ENCODE data around the gene WDFY2.
"Not testable (repeated sequence)": the region's sequence is repeated elsewhere in the genome, so short reads cannot be mapped to it uniquely, and the experiment has no call there.

Gene WDFY2

DNA sequence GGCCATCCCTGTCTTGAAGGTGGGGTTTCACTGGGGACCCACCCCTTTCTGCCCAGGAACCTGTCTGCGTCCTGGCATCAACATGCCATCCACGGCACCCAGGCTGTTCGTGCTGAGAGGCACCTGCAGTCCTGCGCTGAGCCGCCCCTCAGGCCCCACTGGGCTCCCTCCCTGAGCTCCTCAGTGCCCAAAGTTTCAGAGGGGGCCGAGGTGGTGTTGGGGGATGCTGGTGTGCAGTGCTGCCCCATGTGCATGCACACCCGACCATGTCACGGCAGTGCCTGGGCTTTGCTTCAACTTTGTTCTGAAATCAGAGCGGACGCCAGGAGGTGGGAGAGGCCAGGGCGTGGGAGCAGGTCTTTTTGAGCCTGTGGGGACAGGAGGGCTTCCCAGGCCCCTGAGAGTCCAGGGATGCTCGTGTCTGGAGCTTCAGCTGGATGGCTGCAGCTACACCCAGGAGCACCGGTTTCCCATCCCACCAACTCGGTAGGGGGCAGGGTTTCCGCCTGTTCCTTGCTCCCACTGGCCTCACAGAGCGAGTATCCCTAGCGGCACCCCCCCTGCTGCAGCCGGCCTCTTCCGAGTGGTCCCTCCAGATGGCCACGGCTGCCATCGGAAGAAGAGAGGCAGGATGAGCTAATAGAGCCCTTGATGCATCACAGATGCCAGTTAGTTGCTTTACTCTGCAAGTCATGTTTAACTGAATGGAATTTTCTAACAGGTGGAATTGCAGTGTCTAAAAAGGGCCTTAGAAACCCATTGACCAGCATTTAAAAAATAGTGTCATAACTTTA is 44.0 kb downstream of the WDFY2 start:
- DNase-seq = peak in 3 of 56 donors; percentile 19 to 33 (median 23)

DNA sequence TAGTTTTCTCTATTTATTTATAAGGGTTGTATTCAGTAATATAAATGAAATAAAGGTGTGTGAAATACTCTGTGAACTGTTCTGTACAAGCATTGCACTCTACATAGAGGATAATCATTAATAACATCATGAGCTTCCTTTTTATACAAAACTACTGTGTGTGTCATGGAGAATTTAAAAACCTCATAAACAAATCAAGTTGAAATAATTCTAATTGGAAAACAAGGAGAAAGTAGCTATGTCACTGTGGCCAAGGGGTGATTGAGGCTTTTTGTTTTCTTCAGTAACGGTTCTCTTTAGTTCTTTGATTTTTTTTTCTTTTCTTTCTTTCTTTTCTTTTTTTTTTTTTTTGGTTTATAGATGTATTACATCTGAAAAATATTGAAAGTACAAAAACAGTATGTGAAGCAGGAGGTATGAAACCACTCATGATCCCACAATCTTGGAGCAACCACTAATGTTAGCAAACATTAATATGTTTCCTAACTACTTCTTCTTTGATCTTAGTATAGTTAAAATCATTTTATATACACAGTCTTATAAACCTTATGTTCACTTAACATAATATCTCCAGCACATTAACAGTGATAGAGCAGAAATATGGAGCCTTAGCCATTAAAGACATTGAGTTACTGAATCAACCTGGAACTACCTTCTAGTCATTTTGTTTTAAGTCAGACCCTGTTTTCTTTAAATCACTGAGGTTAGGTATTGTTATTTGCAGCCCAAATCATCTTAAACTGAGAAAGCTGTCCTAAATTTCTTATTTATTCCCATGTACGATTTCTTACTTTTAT is 45.4 kb downstream of the WDFY2 start:
- DNase-seq = no peak

DNA sequence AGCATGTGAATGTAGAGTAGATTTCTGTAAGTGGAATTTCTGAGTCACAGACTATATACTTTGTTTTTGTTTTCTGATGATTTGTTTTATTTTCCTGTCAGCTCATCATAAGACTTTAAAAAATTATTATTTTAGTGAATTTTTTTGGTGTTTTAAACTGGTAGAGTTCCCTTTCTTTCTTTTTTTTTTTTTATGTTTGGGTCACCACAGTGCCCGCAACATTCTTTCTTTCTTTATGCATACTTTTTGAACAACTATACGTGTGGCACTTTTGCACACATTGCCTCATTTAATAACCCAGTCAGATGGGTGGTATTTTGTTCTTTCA is 46.0 kb downstream of the WDFY2 start:
- DNase-seq = no peak

DNA sequence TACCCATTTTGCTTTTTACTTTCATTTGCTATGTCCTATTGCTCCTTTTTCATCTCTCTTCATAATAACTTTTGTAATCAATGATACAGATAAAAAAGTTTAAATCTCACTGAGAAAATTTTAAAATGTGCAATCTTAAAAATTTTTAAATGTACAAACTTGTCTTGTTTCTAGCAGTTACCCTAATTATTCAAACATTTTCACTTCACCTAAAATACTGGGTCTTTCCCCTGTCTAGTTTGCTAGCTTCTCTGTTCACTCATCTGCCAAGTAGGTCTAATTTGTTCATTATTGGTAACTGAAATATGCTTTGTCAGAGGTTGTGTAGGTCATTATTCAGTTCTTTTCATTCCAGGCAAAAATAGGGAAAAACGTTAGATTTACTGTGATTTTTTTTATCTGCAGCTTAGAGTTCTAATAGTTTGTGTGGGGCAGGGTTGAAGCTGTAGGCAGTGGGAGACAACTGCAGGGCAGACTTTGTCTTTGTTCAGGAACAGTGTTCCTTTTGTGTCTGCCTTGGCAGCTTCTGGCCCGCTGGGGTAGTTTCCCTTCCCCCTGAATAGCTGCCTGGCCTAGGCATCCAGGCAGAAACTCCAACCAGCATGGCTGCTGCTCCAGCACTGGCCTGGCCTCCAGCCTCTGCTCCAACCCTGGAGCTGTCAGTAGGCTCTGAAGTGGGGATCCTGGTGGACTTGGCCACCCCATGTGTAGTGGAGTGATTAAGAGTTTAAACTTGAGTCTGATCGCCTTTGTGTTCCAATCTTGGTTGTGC is 48.5 kb downstream of the WDFY2 start:
- peak in 53 of 56 donors; percentile 29 to 94 (median 82) for DNase-seq

DNA sequence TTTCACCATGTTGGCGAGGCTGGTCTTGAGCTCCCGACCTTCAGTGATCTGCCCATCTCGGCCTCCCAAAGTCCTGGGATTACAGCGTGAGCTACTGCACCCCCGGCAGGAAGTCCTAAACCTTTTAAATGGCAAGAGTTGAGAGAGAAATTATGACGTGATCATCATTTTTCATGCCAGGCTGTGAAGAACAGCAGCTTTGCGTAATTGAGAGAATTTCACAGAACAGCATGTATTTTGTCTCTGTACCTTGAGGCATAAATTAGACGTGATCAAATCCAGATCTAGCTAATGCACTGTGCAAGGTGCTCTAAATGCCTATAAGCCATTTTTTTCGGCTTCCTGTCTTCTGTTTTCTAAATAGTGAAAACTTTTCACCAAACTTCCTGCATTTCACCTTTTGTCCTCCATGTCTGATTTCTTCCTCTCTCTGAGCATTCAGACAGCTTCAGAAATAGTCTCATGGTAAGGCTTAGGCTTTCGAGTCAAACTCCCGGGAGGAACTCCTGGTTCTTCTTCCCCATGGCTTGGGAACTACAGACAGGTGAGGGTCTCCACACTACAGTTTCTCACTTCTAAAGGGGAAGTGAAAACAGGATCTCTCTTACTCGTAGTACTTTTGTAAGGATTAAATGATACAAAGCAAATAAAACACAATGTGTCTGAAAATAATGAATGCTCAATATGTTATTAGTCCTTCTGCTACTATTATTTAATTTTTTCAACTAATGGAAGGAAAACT is 51.0 kb downstream of the WDFY2 start:
- DNase-seq = no peak

DNA sequence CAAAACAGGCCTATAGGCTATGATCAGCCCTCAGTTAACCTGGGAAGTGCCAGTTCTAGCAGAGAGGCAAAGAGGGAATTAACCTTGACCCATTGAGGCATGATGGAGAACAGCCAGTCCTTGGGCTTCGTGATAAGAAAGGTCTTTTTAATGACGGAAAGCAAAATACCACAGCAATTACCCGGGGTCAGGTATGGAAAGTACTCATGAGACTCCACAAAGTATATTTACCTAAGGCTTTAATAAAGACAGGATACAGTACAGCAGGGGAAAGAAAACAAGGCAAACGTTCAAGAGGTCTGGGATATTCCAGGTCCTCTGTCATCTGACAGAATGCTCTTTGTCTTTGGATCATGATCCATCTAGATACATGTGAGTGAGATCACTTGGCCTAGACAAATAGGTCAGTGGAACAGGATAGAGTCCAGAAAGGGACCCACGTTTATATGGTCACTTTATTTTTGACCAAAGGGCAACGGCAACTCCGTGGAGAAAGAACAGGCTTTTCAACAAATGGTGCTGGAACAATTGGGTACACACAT is 52.2 kb downstream of the WDFY2 start:
- no peak for DNase-seq

DNA sequence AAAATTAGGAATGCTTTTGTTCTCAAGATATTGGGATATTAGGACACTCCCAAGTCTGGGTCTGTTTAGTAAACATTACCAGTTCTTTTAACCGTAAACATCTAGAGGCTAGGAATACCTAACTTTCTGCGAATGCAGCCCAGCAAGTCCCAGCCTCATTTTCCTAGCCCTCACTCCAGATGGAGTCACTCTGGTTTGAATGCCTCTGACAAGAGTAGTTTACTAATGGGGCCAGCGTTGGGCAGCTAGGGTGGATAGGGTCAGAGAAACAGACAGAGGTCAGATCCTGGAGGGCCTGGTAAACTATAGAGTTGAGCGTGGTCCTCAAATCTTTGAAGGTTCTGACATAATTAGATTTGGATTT is 53.6 kb downstream of the WDFY2 start:
- no peak for DNase-seq

DNA sequence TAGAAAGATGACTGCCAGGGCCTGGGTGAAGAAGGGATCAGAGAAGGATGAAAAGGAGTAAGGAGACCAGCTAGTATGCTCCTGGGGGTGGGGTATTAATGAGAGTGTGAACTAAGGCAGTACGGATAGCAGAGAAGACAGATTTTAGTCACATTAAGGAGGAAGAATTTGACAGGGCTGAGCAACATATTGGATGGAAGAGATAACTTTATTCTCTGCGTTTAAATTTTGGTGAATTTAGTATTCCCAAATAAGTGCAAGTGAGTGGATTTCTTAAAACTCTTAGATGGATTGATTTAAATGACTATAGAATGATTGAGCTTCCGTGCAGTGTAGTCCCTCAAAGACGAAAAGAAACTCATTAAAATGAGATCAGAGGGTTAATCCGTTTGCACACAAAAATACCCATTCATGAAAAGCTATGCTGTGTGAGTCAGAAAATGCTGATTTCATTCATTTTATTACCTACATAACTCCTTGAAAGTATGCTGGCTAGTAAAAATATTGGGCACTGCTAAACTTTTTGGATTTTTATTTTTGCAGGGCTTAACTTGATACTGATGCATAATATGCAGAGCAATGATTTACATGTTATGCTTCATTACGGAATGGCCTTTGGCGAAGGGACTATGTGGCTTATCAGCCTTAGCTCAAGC is 54.1 kb downstream of the WDFY2 start:
- no peak for DNase-seq

DNA sequence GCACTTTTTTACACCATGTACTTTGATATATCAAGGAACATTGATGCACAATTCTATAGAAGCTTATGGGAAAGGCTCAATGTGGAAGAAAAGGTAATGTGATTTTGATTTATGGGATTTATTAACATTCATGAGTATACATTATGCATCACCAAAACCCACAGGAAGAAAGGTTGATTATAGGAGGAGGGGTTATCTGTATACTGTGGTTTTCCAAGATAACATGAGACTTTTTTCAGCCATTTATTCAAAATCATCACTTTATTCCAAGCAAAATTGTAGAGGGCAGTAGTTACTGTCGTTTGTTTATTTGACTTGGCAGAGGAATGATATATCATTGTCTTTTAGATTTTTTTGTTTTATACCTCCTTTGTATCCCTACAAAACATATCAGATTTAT is 54.9 kb downstream of the WDFY2 start:
- DNase-seq = no peak

DNA sequence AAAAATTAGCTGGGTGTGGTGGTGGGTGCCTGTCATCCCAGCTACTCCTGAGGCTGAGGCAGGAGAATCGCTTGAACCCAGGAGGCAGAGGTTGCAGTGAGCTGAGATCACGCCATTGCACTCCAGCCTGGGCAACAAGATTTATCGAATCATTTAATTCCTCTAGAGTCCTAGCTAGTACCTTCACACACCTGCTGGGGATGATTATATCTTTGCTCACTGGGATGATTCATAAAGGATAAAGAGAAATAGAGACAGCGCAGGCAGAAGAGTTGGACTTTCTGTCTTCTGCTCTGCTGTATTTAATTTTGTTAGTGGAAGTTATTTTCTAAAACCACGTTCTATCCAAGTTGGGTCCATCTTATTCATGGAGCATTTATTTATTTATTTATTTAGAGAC is 56.4 kb downstream of the WDFY2 start:
- not testable (repeated sequence) for DNase-seq

DNA sequence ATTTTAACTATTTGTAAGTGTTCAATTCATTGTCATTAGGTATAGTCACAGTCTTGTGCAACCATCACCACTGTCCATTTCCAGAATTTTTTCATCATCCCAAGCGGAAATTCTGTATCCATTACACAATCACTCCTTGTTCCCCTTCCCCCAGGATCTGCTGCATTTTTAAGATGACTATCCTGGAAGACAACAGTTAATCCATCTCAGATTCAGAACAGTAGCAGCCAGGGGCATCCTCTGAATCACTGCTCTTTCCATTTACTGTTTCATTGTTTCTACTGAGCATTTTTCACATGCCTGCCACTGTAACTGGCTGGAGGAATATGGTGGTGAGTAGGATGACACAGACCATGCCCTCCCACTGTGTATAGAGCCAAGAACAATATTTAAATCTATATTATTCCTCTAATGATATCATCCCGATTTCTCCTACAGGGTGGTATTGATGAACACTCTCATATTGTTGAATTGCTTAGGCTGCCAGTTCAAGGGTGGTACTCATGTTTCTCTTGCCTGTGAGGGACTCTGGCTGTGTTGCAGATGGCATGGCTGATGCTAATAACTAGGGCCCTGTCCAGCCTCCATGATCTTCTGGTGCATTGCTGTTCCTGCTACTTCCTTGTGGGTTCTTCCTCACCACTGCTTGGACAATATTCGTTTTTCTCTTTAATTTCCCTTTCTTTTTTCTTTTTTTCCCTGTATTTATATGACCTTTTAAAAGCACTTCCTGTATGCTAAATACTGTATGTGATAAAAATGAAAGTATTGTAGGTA is 59.0 kb downstream of the WDFY2 start:
- no peak for DNase-seq

DNA sequence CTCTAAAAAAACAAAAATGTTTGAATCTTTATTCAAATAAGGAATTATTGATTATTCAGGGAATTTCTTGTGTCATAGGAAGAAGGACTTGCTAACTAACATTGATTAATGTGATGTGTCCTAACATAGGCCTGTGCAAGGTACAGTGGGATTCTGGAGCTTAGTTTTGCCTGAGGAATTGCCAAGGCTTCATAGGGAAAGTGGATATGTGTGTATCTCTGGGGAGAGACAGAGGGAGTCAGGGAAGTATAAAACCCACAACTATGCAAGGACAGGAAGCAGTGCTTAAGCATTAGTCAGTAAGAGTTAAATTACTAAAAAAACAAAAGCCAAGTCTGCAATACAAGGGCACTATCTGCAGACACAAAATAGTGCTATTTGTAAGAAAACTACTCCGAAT is 59.6 kb downstream of the WDFY2 start:
- DNase-seq = no peak

DNA sequence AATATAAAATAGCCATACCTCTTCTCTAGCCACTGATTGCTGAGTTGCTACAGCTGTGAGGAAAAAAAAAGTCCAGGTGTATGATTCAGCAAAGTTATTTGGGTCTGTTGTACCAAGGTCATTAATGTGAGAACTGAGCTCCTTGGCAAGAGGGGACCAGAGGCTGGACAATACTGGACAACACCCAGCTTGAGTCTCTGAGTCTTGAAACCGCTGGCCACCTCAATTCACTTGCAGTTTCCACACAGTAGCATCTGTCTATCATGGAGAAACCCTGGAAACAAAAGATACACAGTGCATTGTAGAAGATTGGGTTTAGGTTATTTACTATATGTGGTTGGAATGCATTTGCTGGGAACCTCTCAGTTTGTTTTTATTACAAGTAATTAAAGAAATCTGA is 60.4 kb downstream of the WDFY2 start:
- no peak for DNase-seq

DNA sequence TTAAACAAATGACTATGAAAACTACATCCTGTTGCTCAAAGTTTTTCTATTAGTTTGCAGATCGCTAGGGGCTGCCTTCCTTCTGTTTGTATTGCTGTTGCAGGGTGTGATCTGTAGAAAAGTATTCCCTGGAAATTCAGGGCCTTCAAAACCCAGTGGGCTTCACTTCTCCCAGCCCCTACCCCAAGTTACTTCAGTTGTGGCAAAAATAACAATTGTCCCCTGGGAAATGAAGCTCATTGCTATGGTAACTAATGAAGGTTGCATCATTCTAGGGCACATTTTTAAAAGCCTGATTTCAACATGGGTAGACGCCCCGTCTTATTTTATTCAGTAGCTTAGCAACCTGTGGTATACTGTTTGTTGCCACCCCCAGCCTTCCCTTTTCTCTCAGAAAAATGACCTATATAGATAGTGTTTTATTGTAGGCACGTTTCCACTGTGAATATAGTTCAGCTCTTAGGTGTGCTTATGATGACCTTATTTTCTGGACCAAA is 60.9 kb downstream of the WDFY2 start:
- DNase-seq = peak in 1 of 56 donors; percentile 30

DNA sequence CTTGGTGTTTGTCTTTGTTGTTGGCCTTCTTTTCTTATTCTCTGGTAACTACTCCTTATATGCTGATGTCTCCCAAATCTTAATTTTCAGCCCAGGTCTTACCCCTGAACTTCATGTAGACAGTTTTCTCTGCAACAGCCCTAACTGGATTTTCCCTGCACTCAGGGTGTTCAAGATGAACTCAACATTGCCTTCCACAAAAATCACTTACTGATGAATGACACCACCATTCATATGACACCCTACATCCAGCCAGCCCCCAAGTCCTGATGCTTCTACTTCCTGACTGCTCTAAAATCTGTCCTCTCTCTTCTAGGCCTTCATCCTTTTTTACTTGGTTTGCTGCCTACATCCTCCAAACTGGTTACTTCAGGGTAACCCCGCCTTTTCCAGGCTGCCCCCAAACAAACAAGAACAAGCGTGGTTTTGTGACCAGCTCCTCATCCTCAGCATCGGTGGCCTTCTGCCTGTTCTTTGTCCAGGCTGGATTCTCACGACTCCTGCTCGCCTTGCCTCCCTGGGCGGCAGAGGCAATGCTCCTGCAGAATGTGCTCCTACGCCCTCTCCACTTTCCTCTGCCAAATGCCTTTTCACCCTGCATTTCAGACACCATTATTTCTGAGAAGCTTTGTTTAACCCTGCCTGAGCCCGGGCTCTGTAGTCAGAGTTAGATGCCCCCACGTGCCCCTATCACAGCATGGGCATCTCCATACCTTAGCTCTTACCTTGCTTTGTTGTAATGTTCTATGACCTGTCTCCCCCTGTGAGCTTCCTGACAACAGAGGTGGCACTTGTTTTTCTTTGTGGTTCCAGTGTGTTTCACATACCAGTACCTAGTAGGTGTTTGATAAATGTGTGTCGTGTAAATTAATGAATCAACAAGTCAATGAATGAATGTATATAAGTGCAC is 61.8 kb downstream of the WDFY2 start:
- no peak for DNase-seq

DNA sequence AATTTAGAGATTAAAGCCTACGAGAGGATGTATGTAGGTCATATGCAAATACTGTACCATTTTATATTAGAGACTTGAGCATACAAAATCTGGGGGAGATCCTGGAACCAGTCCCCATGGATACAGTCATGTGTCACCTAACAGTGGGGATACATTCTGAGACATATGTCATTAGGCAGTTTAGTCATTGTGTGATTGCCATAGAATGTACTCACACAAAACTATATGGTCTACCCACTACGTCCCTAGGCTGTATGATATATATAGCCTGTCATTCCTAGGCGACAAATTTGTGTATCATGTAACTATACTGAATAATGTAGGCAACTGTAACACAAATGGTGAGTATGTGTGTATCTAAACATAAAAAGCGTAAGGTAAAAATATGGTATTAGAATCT is 62.8 kb downstream of the WDFY2 start:
- DNase-seq = no peak

DNA sequence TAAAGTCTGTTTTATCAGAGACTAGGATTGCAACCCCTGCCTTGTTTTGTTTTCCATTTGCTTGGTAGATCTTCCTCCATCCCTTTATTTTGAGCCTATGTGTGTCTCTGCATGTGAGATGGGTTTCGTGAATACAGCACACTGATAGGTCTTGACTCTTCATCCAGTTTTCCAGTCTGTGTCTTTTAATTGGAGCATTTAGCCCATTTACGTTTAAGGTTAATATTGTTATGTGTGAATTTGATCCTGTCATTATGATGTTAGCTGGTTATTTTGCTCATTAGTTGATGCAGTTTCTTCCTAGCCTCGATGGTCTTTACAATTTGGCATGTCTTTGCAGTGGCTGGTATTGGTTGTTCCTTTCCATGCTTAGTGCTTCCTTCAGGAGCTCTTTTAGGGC is 67.9 kb downstream of the WDFY2 start:
- not testable (repeated sequence) for DNase-seq
